KMS-11 (cell line): ENCODE data around the gene CDH16.

Experiments used
- H2AFZ ChIP-seq: fragments of 200-600 bp; sonication (generic); 2 replicates; pipeline ENCODE4 v1.6.1; 2016; ENCODE audit warnings: antibody characterized with exemption, mixed run types, low read depth
- H3K27ac ChIP-seq: fragments of 200-600 bp; sonication (generic); 2 replicates; pipeline ENCODE4 v1.6.1; 2016; ENCODE audit warnings: mild to moderate bottlenecking, mixed run types
- H3K27me3 ChIP-seq: fragments of 200-600 bp; sonication (generic); 2 replicates; pipeline ENCODE4 v1.6.1; 2017; ENCODE audit warnings: mild to moderate bottlenecking, low read depth, mixed run types, moderate library complexity; ENCODE audit not compliant: insufficient read depth
- H3K36me3 ChIP-seq: fragments of 200-600 bp; sonication (generic); 2 replicates; pipeline ENCODE4 v1.6.1; 2017; ENCODE audit warnings: mild to moderate bottlenecking, mixed run types; ENCODE audit not compliant: insufficient read depth
- H3K4me1 ChIP-seq: fragments of 200-600 bp; sonication (generic); 2 replicates; pipeline ENCODE4 v1.6.1; 2016; ENCODE audit warnings: mild to moderate bottlenecking, low read depth, mixed run types; ENCODE audit not compliant: poor library complexity, severe bottlenecking
- H3K4me2 ChIP-seq: fragments of 200-600 bp; sonication (generic); 2 replicates; pipeline ENCODE4 v1.7.0; 2016; ENCODE audit warnings: mild to moderate bottlenecking, mixed run types
- H3K4me3 ChIP-seq: fragments of 200-600 bp; sonication (generic); IDR thresholded peaks from 2 replicates; pipeline ENCODE4 v1.6.1; 2017; ENCODE audit warnings: low read depth, low read length, mixed read lengths; ENCODE audit not compliant: insufficient read depth
- H3K79me2 ChIP-seq: fragments of 200-600 bp; sonication (generic); 2 replicates; pipeline ENCODE4 v1.6.1; 2016; ENCODE audit warnings: low read depth, mixed run types; ENCODE audit not compliant: insufficient read depth
- H3K9ac ChIP-seq: fragments of 200-600 bp; sonication (generic); 2 replicates; pipeline ENCODE4 v1.6.1; 2016; ENCODE audit warnings: mild to moderate bottlenecking, mixed run types
- H4K20me1 ChIP-seq: fragments of 200-600 bp; sonication (generic); 2 replicates; pipeline ENCODE4 v1.6.1; 2016; ENCODE audit warnings: mild to moderate bottlenecking, mixed run types; ENCODE audit not compliant: insufficient read depth
- TF ChIP-seq, protein P1 (sequence below): fragments of 200-600 bp; sonication (generic); conservative IDR thresholded peaks from 2 replicates; pipeline ENCODE4 v1.6.1; 2017; ENCODE audit warnings: low read depth, mild to moderate bottlenecking, antibody characterized with exemption, low read length, moderate library complexity, mixed read lengths

Gene CDH16

DNA sequence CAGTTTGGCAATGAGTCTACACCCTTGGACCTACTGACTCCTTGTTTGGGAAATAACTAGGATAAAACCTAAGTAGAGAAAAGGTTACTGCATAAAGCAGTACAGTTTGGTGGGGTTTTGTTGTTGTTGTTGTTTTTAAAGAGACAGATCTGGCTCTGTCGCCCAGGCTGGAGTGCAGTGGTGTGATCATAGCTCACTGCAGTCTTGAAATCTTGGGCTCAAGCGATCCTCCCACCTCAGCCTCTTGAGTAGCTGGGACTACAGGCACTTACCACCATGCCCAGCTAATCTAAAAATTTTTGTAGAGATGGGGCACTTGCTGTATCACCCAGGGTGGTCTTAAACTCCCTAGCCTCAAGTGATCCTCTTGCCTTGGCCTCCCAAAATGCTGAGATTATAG is 37.1 kb downstream of the CDH16 start:
- no peak overlapping the region for H3K9ac ChIP-seq
- no peak overlapping the region for H3K4me3 ChIP-seq
- no peaks in the 10 kb centered on the region for H4K20me1 ChIP-seq
- peaks cover 44% of the 10 kb centered on the region for H3K4me1 ChIP-seq
- H2AFZ ChIP-seq: no peak overlapping the region
- H3K27me3 ChIP-seq: no peaks in the 10 kb centered on the region
- TF ChIP-seq, protein P1, sequence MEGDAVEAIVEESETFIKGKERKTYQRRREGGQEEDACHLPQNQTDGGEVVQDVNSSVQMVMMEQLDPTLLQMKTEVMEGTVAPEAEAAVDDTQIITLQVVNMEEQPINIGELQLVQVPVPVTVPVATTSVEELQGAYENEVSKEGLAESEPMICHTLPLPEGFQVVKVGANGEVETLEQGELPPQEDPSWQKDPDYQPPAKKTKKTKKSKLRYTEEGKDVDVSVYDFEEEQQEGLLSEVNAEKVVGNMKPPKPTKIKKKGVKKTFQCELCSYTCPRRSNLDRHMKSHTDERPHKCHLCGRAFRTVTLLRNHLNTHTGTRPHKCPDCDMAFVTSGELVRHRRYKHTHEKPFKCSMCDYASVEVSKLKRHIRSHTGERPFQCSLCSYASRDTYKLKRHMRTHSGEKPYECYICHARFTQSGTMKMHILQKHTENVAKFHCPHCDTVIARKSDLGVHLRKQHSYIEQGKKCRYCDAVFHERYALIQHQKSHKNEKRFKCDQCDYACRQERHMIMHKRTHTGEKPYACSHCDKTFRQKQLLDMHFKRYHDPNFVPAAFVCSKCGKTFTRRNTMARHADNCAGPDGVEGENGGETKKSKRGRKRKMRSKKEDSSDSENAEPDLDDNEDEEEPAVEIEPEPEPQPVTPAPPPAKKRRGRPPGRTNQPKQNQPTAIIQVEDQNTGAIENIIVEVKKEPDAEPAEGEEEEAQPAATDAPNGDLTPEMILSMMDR: no peak
- 0 out of 2 replicates have a peak, but pooled peaks cover 2% of the 10 kb centered on the region for H3K36me3 ChIP-seq
- H3K4me2 ChIP-seq: peak overlapping the region; percentile 94
- peaks cover 18% of the 10 kb centered on the region; the same call in 1 of the 2 replicates for H3K79me2 ChIP-seq
- H3K27ac ChIP-seq: no peak overlapping the region

DNA sequence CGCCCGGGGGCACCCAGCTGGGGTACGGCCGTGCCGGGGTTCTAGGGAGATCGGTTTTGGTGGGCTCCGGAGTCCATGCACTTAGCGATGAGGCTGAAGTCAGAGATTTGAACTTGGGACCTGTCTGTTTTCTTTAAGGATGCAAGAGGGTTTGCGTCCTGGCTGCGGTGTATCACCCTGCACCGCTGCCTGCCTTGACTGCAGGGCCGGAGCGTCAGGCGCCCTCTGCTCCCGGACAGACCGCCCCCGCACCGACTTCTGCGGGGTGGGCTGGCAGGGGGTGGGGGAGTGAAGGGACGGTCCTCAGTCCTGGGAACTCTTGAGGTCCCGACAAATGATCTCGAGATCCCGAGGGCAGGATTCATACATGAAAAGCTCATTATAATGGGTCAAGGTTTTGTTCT is 37.7 kb downstream of the CDH16 start:
- Histone ChIP-seq H4K20me1 (no peaks in the 10 kb centered on the region), H3K9ac (peak overlapping the region; percentile 58; the same call in 1 of the 2 replicates), H3K79me2 (peaks cover 18% of the 10 kb centered on the region; the same call in 1 of the 2 replicates), H2AFZ (peak overlapping the region; percentile 83), H3K36me3 (no peaks in the 10 kb centered on the region), H3K4me2 (peak overlapping the region; percentile 94), H3K4me1 (peaks cover 50% of the 10 kb centered on the region), H3K27ac (no peak overlapping the region), H3K4me3 (no peak overlapping the region), H3K27me3 (no peaks in the 10 kb centered on the region)
- TF ChIP-seq, protein P1: no peak

DNA sequence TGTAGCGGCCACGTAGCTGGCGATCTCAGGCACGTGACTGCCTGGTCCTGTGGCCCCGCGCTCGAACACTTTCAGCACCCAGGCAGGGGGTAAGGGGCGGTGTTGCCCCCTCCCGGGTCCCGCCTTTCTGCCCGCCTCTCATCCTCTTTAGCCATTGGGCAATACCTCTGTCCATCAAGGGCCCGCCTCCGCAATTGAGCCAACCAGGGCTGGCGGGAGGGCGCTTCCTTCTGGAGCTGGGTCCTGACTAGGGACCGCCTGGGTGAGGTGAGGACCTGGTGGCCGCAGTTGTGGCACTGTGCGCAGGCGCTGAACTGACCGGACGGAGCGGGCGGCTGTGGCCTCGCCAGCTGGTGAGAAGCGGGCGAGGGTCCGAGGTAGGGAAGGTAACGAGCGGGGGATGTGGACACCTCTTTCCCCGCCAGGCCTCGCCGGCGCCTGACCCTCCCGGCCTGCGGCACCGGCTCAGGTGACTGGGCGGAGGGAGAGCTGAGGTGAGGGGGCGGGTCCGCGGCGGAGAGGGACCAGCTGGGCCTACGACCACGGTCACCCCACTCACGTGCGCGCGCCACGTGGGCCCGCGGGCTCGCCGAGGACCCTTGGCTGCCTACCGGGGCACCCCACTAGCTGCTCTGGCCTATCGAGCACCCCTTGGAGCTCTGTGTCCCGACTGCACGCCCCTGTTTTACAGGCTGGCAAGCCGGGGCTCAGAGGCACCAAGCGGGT is 38.2 kb downstream of the CDH16 start, which contains the start of gene PDP2:
PDP2 (plus strand) TSS at position 228 of the 726 bp plus-strand sequence. CDS start 3,770 bp downstream, outside the sequence.
- H2AFZ ChIP-seq: peak within 1 kb of the TSS; percentile 83
- no peaks in the 10 kb centered on the region for H3K36me3 ChIP-seq
- TF ChIP-seq, protein P1: no peak
- H3K27ac ChIP-seq: peak within 1 kb of the TSS; percentile 54
- H3K4me2 ChIP-seq: peak within 1 kb of the TSS; percentile 94
- H3K27me3 ChIP-seq: no peaks in the 10 kb centered on the region
- no peaks in the 10 kb centered on the region for H4K20me1 ChIP-seq
- peaks cover 18% of the 10 kb centered on the region; the same call in 1 of the 2 replicates for H3K79me2 ChIP-seq
- H3K4me3 ChIP-seq: no peak within 1 kb of the TSS
- H3K4me1 ChIP-seq: peaks cover 55% of the 10 kb centered on the region
- peak within 1 kb of the TSS; percentile 58; the same call in 1 of the 2 replicates for H3K9ac ChIP-seq

DNA sequence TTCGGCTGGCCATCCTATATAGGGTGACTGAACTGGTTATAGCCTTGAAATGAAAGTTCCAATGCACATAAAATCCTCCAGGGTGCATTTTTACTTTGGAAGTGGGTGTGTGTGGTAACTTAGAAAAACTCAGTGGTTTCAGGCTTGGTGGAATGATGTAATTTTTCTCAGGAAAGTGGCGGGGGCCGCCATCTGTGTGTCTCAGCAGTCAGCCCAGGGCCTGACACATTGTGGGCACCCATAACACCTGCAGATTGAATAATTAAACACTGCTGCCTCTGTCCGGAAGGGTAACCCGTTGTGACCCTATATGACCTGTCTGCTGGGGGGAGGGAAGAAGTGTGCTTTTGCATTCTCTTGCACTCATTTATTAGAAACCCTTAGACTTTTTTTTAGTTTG is 40.6 kb downstream of the CDH16 start:
- peak overlapping the region; percentile 55 for H3K4me2 ChIP-seq

More for the DNA sequence above, 40.6 kb downstream of the CDH16 start:
- peaks cover 12% of the 10 kb centered on the region; the same call in 1 of the 2 replicates for H3K79me2 ChIP-seq
- no peaks in the 10 kb centered on the region for H3K36me3 ChIP-seq
- no peaks in the 10 kb centered on the region for H4K20me1 ChIP-seq
- H3K27me3 ChIP-seq: no peaks in the 10 kb centered on the region
- H3K27ac ChIP-seq: peak overlapping the region; percentile 72
- H3K4me3 ChIP-seq: no peak overlapping the region
- H3K4me1 ChIP-seq: peaks cover 71% of the 10 kb centered on the region
- H2AFZ ChIP-seq: no peak overlapping the region
- TF ChIP-seq, protein P1: no peak
- peak overlapping the region; percentile 46; the same call in 1 of the 2 replicates for H3K9ac ChIP-seq
